Keratinocyte (primary cell): ENCODE data around the gene TTLL13. TPM values are rescaled to one million over a fixed set of nuclear protein-coding genes. Genes with fewer than 3 reads are reported as not detected.

Source experiments
- DNase-seq: peaks from one replicate; pipeline ENCODE4 v3.0.0-alpha.2; 2011; ENCODE audit warnings: low read depth, missing footprints, low spot score
- FAIRE-seq: peaks from 2 replicates; lab custom pipeline; 2011; peaks lifted over from hg19 to GRCh38; lab: Jason Lieb, UNC
- H2AFZ ChIP-seq: 2 replicates; pipeline ENCODE4 v1.6.0; 2012; ENCODE audit warnings: low read length, control low read depth, inconsistent platforms; ENCODE audit not compliant: control insufficient read depth
- H3K27ac ChIP-seq: 2 replicates; pipeline ENCODE4 v1.5.1; 2011; ENCODE audit warnings: low read length; ENCODE audit not compliant: control insufficient read depth, insufficient read depth
- H3K27me3 ChIP-seq: 3 replicates; pipeline ENCODE4 v1.6.0; 2011; ENCODE audit warnings: low read length; ENCODE audit not compliant: control insufficient read depth, insufficient read depth; ENCODE audit errors: extremely low read depth
- H3K36me3 ChIP-seq, 2 experiments: 2 replicates in 1 of 2; 3 replicates in 1 of 2; pipeline ENCODE4 v1.5.1; 2011; ENCODE audit warnings: low read length in 2 of 2, mild to moderate bottlenecking in 1 of 2; ENCODE audit not compliant: control insufficient read depth in 2 of 2, insufficient read depth in 2 of 2; ENCODE audit errors: extremely low read depth in 1 of 2
- H3K4me1 ChIP-seq: 3 replicates; pipeline ENCODE4 v1.5.1; 2011; ENCODE audit warnings: low read length; ENCODE audit not compliant: control insufficient read depth, insufficient read depth; ENCODE audit errors: extremely low read depth
- H3K4me2 ChIP-seq: 3 replicates; pipeline ENCODE4 v1.6.0; 2011; ENCODE audit warnings: low read depth, low read length; ENCODE audit not compliant: control insufficient read depth, insufficient read depth; ENCODE audit errors: extremely low read depth
- H3K4me3 ChIP-seq, 3 experiments: fragments of 200-600 bp in 1 of 3; sonication (generic) in 1 of 3; 2 replicates in 2 of 3; 3 replicates in 1 of 3; pipeline ENCODE4 v1.5.1; 2011 to 2016; ENCODE audit warnings: low read length in 3 of 3, mild to moderate bottlenecking in 3 of 3, control low read depth in 2 of 3, inconsistent platforms in 1 of 3, low read depth in 1 of 3, mixed read lengths in 1 of 3, mixed run types in 1 of 3, moderate library complexity in 1 of 3; ENCODE audit not compliant: control insufficient read depth in 2 of 3, insufficient read depth in 2 of 3; ENCODE audit errors: extremely low read depth in 1 of 3
- H3K79me2 ChIP-seq: 2 replicates; pipeline ENCODE4 v1.6.0; 2012; ENCODE audit warnings: low read length; ENCODE audit not compliant: control insufficient read depth, insufficient read depth
- H3K9ac ChIP-seq: 3 replicates; pipeline ENCODE4 v1.6.0; 2011; ENCODE audit warnings: low read length; ENCODE audit not compliant: control insufficient read depth, insufficient read depth; ENCODE audit errors: extremely low read depth
- H3K9me1 ChIP-seq: 3 replicates; pipeline ENCODE4 v1.6.0; 2011; ENCODE audit warnings: low read length; ENCODE audit not compliant: control insufficient read depth, insufficient read depth; ENCODE audit errors: extremely low read depth
- H3K9me3 ChIP-seq: 2 replicates; pipeline ENCODE4 v1.5.1; 2012; ENCODE audit warnings: low read depth, low read length; ENCODE audit not compliant: control insufficient read depth
- H4K20me1 ChIP-seq: 3 replicates; pipeline ENCODE4 v1.6.0; 2011; ENCODE audit warnings: low read length; ENCODE audit not compliant: control insufficient read depth, insufficient read depth; ENCODE audit errors: extremely low read depth
- EZH2 ChIP-seq: IDR thresholded peaks from one replicate; pipeline ENCODE4 v1.6.1; 2012; ENCODE audit warnings: inconsistent platforms, mild to moderate bottlenecking, low read length, moderate library complexity
- dilution Hi-C: fragments of 300-500 bp; cut with MboI; formaldehyde crosslinking; loops from one replicate; pipeline ENCODE4 v1.7.0; 2020; ENCODE audit warnings: low sequenced_read_pairs; ENCODE audit not compliant: extremely low pct_ligation_motif_present
- polyA plus RNA-seq, 5 experiments: library from polyadenylated mRNA; depleted of rRNA in 3 of 5; stranded (reverse) in 3 of 5; stranded (forward) in 1 of 5; unstranded in 1 of 5; fragments of >200 nt; gene quantifications; 1 replicate in 1 of 5; 2 replicates in 3 of 5; 3 replicates in 1 of 5; pipeline versions ENCODE4 v1.2.1 to v1.2.3, GENCODE V29; 2011 to 2012; ENCODE audit warnings: missing spikeins in 2 of 5, low read depth in 1 of 5, low replicate concordance in 1 of 5
- TF ChIP-seq, protein P1 (sequence below), 3 experiments: IDR thresholded peaks in 1 of 3; conservative IDR thresholded peaks in 1 of 3; optimal IDR thresholded peaks in 1 of 3; 2 replicates in 2 of 3; 3 replicates in 1 of 3; pipeline versions ENCODE3 to v1.5.1; 2011; ENCODE audit warnings: low read length in 3 of 3, mild to moderate bottlenecking in 3 of 3, moderate library complexity in 2 of 3, control low read depth in 1 of 3, inconsistent platforms in 1 of 3; ENCODE audit not compliant: insufficient read depth in 2 of 3; ENCODE audit errors: extremely low read depth in 1 of 3

TTLL13 gene
- polyA plus RNA-seq, 1 donor (not counting 4 experiments of a cell fraction or from before 2014, with no cell fraction given) = 0.07 TPM

DNA sequence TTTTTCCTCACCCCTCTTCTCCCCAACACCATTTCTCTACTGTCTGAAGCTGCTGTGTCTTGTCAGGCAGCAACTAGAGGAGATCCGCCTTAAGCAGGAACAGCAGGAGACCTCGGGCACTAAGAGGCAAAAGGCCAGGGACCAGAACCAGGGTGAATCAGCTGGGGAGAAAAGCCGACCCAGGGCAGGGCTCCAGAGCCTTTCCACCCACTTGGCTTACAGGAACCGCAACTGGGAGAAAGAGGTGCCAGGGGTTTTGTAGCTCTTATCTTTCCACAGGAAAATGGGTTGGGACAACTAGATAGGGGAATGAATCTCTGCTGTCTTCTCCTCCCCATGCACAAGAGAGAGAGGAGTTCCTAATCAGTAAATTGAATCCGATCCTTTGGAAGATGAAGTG lies 13.1 kb downstream of the TTLL13 start:
- Histone ChIP-seq H3K4me3 (no peak overlapping the region), H3K36me3 (peaks cover 0 to 7% of the 10 kb centered on the region in 2 experiments), H3K9me1 (no peaks in the 10 kb centered on the region), H4K20me1 (no peaks in the 10 kb centered on the region), H3K9me3 (no peaks in the 10 kb centered on the region), H3K27me3 (no peaks in the 10 kb centered on the region), H3K4me2 (peak overlapping the region; percentile 73), H3K27ac (peak overlapping the region; percentile 73), H2AFZ (peak overlapping the region; percentile 97), H3K79me2 (peaks cover 17% of the 10 kb centered on the region), H3K9ac (peak overlapping the region; percentile 56), H3K4me1 (peaks cover 37% of the 10 kb centered on the region)
- dilution Hi-C loops = no loop called here
- no peak for FAIRE-seq
- no peak for TF ChIP-seq EZH2
- TF ChIP-seq, protein P1, sequence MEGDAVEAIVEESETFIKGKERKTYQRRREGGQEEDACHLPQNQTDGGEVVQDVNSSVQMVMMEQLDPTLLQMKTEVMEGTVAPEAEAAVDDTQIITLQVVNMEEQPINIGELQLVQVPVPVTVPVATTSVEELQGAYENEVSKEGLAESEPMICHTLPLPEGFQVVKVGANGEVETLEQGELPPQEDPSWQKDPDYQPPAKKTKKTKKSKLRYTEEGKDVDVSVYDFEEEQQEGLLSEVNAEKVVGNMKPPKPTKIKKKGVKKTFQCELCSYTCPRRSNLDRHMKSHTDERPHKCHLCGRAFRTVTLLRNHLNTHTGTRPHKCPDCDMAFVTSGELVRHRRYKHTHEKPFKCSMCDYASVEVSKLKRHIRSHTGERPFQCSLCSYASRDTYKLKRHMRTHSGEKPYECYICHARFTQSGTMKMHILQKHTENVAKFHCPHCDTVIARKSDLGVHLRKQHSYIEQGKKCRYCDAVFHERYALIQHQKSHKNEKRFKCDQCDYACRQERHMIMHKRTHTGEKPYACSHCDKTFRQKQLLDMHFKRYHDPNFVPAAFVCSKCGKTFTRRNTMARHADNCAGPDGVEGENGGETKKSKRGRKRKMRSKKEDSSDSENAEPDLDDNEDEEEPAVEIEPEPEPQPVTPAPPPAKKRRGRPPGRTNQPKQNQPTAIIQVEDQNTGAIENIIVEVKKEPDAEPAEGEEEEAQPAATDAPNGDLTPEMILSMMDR (optimal IDR thresholded peaks at IDR 0.05 in 1 of 3, IDR thresholded peaks at IDR 0.05 in 1 of 3, conservative IDR thresholded peaks at IDR 0.05 in 1 of 3; ENCODE audit: extremely low read depth in 1 of 3, insufficient read depth in 2 of 3, low read length in 3 of 3) = no peak
- DNase-seq = no peak

DNA sequence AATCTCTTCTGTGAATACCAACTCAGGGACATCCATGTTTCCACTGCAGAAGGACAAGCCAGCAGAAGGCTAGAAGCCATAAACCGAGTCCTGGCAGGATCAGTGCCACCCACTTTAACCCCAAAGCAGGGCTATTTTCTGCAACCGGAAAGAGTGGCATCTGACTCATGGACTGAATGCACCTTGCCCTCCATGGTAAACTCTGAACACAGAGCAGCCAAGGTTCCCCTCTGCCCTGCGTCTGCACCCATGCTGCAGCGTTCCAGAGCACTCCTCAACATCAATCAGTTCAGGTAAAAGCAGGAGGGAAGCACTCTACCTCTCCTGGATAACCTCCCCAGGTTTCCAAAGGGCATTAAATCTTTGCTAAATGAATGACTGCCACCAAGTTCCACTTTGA lies 15.3 kb downstream of the TTLL13 start:
- Histone ChIP-seq H3K27ac (peak overlapping the region; percentile 88), H2AFZ (peak overlapping the region; percentile 100), H3K9me1 (peaks cover 2% of the 10 kb centered on the region), H4K20me1 (peaks cover 3% of the 10 kb centered on the region), H3K4me2 (peak overlapping the region; percentile 99), H3K9ac (peak overlapping the region; percentile 88), H3K4me3 (peak overlapping the region; percentile 69 to 94 (median 77)), H3K79me2 (peaks cover 35% of the 10 kb centered on the region), H3K27me3 (no peaks in the 10 kb centered on the region), H3K9me3 (no peaks in the 10 kb centered on the region), H3K36me3 (peaks cover 0 to 12% of the 10 kb centered on the region in 2 experiments), H3K4me1 (peaks cover 42% of the 10 kb centered on the region)
- TF ChIP-seq, protein P1 (optimal IDR thresholded peaks at IDR 0.05 in 1 of 3, IDR thresholded peaks at IDR 0.05 in 1 of 3, conservative IDR thresholded peaks at IDR 0.05 in 1 of 3; ENCODE audit: extremely low read depth in 1 of 3, insufficient read depth in 2 of 3, low read length in 3 of 3) = no peak
- dilution Hi-C loops = no loop called here
- no peak for DNase-seq
- FAIRE-seq = no peak
